LNCAP (cell line): ENCODE data around the gene KDM4C.

Experiments used
- TF ChIP-seq, protein P1 (sequence below): fragments of 450-650 bp; IDR thresholded peaks from 2 replicates; pipeline ENCODE4 v1.5.1; 2017; ENCODE audit warnings: mild to moderate bottlenecking

KDM4C gene

DNA sequence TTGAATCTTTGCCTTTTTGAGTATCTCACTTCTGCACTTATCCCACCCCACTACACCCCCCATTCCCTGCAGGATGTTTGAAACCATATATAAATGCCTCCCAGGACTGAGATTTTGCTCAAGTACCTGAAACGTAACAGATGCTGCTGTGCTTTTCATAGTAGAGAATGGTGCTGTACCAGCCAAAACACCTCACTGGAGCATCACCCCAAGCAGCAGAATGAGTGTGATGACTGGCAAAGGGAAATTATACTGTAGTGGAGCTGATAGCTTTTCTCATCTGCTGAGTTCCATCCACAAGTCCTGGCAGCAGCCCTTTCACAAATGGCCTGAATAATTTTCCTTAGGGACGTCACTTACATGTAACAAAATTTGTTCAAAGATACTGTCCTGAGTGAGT is 246.1 kb downstream of the KDM4C start:
- TF ChIP-seq, protein P1, sequence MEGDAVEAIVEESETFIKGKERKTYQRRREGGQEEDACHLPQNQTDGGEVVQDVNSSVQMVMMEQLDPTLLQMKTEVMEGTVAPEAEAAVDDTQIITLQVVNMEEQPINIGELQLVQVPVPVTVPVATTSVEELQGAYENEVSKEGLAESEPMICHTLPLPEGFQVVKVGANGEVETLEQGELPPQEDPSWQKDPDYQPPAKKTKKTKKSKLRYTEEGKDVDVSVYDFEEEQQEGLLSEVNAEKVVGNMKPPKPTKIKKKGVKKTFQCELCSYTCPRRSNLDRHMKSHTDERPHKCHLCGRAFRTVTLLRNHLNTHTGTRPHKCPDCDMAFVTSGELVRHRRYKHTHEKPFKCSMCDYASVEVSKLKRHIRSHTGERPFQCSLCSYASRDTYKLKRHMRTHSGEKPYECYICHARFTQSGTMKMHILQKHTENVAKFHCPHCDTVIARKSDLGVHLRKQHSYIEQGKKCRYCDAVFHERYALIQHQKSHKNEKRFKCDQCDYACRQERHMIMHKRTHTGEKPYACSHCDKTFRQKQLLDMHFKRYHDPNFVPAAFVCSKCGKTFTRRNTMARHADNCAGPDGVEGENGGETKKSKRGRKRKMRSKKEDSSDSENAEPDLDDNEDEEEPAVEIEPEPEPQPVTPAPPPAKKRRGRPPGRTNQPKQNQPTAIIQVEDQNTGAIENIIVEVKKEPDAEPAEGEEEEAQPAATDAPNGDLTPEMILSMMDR = no peak

GRCh38 chr9:7006417-7006816 is 248.6 kb downstream of the KDM4C start:
- TF ChIP-seq, protein P1 = no peak

- TF ChIP-seq, protein P1 = no peak
Observed at GRCh38 chr9:7008411-7008810, 250.6 kb downstream of the KDM4C start.

DNA sequence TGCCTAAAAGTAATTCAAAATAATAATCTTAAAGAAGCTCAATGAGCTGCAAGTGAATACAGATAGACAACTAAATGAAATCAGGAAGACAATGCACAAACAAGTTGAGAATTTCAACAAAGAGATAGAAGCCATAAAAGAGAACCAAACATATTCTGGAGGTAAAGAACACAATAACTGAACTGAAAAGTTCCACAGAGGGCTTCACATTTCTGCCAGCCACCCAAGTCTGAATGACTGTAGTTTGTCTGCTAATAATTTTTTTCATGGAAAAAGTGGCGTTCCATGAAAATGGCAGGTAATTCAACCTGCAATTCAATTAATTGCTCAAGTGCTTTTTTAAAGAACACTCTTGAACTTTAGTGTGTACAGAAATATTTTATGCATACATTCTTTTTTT is 251.3 kb downstream of the KDM4C start:
- TF ChIP-seq, protein P1 = no peak

DNA sequence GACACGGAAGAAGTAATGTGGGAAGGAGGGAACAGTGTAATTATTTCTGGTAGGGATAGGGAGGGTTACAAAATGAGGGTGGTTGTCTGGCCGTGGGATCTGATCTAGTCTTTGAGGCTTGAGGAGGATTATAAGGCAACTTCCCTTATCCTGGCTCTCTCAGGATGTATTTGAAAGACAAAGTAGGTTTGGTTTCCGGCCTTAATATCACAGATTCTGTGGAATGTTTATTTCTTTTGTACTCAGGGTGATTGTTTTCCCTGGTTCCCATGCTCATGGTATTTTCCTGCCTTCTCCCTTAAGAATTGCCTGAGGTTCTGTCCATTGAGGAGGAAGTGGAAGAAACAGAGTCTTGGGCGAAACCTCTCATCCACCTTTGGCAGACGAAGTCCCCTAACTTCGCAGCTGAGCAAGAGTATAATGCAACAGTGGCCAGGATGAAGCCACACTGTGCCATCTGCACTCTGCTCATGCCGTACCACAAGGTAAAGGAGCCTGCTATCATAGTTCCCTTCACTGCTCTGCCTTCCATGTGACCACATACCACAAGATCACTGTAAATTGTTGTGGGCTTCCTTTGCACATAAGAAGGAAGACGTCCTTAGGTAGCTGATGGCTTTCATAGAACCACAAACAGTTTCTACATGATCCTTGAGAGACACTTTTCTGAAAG is 253.8 kb downstream of the KDM4C start:
- TF ChIP-seq, protein P1 = no peak

DNA sequence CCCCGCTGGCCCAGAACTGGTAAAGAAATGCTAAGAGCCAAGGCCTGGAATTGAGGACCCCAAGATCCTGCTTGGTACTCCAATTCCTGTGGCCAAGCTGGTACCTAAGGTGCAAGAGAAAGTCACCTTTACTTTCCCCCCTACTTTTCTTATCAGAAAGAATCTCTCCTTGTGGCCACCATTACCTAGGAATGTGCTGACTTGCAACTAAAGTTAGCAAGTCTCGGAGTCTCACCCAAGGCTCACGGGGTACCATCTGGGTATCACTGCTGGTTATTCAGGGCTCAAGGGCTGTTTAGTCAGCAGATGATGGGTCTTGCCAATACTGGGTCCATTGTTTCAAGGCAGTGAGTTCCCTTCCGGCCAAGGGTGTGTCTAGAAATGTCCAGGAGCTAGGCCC is 270.2 kb downstream of the KDM4C start:
- TF ChIP-seq, protein P1 = no peak

DNA sequence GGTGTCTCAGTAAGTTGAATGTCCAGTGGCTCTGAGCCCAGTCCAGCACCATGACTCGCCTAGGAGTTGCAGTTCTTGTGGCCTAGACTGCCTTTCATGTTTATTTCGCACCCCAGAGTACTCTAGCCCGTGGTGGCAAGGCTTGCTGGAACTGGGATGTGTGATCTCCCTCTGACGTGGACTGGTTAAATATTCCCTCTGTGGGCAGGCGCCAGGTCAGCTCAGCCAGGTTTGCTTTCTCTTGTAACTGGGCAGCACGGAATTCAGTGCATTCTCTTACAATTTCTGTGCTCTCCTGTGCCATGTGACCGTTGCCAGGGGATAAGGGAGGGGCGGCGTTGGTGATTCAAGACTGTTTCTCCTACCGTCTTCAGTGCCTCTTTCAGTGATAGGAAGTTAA is 270.8 kb downstream of the KDM4C start:
- TF ChIP-seq, protein P1 = no peak
